ENCODE data around the gene C1GALT1.

The C1GALT1 gene

GRCh38 chr7:7272294-7272693, 90.0 kb downstream of the C1GALT1 start:
- no peak for DNase-seq (ENCODE audit: low read depth in 2 of 2)

- no peak for DNase-seq (ENCODE audit: low read depth in 2 of 2)
Observed at GRCh38 chr7:7274782-7275181, 92.4 kb downstream of the C1GALT1 start.

- no peak for DNase-seq (ENCODE audit: low read depth in 2 of 2)
Observed at GRCh38 chr7:7276161-7276560, 93.8 kb downstream of the C1GALT1 start.

- DNase-seq (ENCODE audit: low read depth in 2 of 2) = no peak
Observed at GRCh38 chr7:7290429-7291122, 108.2 kb downstream of the C1GALT1 start.

GRCh38 chr7:7292085-7292484, 109.7 kb downstream of the C1GALT1 start:
- DNase-seq (ENCODE audit: low read depth in 2 of 2) = no peak

GRCh38 chr7:7292608-7293007, 110.3 kb downstream of the C1GALT1 start:
- DNase-seq (ENCODE audit: low read depth in 2 of 2) = no peak

DNA sequence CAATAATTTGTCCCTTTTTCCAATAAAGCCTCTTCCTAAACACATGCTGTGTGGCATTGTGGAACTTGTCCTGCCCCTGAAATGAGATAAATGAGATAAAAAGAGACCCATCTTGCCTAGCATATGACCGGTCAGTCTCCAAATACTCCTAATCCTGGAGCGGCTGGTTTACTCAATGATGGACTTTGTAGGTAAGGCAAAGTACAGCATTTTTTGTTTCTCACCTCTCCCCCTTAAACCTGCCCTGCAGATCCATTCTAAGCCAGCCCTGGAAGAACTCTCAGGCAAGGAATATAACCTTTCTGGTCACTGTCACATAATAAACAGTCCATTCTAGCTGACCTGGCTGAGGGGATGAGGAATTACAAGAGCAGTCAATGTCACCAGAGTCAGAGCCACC, 110.7 kb downstream of the C1GALT1 start:
- no peak for DNase-seq (ENCODE audit: low read depth in 2 of 2)

DNA sequence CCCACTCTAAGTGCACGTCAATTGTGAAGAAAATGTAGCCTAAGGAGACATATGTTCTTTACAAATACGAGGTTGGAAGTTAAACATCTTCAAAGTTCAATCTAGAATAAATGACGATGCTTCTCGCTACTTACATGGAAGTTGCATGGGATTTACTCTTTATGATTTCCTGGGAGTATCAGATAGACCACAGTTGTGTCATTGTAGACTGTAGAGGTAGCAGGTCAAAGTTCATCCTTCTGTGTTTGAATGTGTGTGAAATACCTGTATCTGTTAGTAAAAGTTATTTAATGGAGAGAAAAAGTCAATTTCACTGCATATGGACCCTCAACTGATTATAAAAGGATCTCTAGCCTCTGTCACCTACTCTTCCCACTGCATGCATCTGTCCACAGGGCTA, 112.6 kb downstream of the C1GALT1 start:
- no peak for DNase-seq (ENCODE audit: low read depth in 2 of 2)

All from stimulated activated CD8-positive, alpha-beta memory T cell treated with anti-CD3 and anti-CD28 coated beads, Interleukin-15, amount 100 ng/mL, for 4 hours (primary cell).